GM19455 (cell line): Measurements from ENCODE around the gene ADIG.

Experiments
- ATAC-seq: cut with Tn5 transposase; IDR thresholded peaks from one replicate; pipeline ENCODE4 v1.9.1; 2021; ENCODE audit not compliant: unreplicated experiment

Gene ADIG

GRCh38 chr20:38601216-38602184 is 20.5 kb downstream of the ADIG start, which contains the start of gene ARHGAP40:
Gene ARHGAP40 (plus strand): TSS chr20:38601809.
- ATAC-seq = no peak

GRCh38 chr20:38602185-38602581 is 21.2 kb downstream of the ADIG start:
- ATAC-seq = no peak

DNA sequence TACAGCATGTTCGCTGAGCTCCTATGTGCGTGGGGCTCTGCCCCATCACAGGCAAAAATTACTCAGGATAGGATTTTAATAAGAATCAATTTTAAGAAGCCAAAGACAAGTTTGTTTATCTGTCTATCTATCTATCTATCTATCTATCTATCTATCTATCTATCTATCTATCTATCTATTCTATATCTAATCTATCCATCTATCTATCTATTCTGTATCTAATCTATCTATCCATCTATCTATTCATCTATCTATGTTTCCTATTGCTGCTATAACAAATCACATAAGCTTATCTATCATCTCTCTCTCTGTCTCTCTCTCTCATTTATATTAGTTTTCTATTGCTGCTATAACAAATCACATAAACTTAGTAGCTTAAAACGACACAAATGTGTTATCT is 22.3 kb downstream of the ADIG start:
- no peak for ATAC-seq

DNA sequence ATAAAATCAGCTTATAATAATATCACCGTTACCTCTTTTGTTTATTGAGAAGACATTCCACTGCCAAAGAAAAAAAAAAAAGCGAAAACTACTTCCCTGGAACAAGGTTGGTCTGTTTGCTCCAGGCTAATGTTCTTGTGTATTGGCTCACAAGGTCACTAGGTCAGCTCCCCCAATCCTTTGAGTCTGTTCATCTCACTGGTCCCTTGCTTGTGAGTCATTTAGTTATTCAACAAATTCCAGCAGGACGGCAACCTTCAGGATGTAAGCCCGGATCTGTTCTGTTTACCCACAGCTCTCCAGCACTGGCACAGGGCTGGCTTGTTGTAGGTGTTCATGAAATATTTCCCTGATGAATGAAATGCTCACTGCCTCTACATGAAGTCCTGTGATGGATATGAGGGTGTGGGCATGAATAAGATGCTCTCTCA is 23.9 kb downstream of the ADIG start:
- no peak for ATAC-seq

- ATAC-seq = no peak
Measured at GRCh38 chr20:38607351-38607750, 26.4 kb downstream of the ADIG start.

DNA sequence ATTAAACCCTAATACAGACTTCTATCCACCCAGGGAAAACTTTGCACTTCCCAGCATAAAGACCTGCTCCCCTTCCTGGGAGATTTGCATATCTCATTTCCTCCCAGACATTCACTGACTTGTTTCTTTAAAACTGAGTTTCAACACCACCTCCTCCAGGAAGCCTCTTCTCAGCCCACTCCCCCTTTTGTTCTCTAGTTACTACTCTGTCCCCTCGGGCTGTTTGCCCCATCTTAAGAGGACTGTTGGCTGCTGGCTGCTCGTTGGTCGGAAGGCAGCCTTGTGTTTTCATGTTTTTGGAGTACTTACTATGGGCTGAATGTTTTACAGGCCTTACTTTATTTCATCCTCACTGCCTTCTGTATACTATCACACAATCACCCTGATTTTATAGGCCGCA is 27.2 kb downstream of the ADIG start:
- no peak for ATAC-seq

DNA sequence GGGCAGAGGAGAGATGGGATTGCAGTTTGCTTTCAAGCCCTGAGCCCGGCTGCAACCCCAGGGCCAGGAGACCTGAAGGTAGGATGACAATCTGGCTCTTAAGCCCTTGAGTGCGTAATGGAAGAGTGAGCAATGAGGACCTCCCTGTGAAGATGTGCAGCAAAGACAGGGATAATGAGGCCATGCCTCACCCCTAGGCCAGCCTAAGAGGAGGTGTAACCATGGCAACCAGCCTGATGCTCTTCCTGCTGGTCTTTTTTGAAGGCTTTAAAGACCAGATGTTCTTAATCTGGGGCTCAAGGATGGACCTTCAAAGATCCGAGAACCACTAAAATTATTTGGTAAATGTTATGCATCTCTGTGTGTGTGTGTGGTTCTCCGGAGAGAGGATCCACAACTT is 28.8 kb downstream of the ADIG start:
- ATAC-seq = no peak

GRCh38 chr20:38610521-38610920 is 29.5 kb downstream of the ADIG start:
- no peak for ATAC-seq

DNA sequence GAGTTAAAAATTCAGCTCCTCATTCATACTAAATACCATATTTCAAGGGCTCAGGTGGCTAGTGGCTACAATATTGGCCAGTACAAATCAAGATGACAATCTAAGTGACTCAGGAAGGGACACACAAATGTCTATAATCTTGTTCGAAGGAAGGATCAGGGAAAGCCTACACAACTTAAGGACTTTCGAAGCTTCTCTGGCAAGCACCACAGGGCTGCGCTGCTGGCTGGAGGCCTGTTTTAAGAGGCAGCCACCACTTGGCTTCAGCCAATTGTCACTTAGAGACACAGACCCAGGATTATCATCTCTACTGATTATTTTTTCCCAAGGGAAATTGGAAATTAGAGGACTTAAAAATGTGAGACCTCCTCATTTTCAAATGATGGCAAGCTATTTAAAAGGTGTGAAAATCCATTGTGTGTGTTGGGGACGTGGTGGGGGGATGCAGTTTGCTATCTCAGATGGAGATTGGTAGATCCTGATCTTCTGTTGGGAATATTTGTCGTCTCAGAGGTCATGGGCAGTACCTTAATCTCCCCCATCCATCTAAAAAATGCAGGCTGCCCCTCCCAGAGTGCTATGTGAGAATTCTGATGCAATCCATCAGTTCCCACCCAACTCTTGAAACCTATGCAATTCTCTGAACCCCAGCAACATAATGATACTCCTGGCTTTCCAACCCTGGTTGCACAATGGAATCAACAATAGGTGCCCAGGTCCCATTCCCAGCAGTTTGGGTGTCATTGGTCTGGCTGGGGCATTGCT is 31.9 kb downstream of the ADIG start:
- ATAC-seq = no peak

- no peak for ATAC-seq
Measured at GRCh38 chr20:38615283-38615682, 34.3 kb downstream of the ADIG start.

DNA sequence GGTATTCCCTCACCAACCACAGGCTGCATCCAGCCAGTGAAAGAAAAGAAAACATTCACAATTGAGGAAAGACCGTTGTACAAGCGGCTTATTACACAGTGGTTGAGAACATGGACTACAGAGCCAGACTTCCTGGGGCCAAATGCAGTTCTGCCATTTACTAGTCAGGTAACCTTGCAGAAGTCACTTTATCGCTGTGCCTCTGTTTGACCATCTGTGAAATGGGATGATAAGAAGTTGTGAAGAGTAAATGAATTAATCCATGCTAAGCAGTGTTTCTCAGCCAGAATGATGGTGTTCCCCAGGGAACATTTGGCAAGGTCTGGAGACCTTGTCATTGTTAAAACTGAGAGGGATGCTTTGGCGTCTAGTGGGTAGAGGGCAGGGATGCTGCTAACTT is 35.5 kb downstream of the ADIG start:
- no peak for ATAC-seq

GRCh38 chr20:38617011-38617829 is 36.2 kb downstream of the ADIG start:
- no peak for ATAC-seq

GRCh38 chr20:38617830-38618196 is 36.8 kb downstream of the ADIG start:
- no peak for ATAC-seq

GRCh38 chr20:38620441-38620840 is 39.4 kb downstream of the ADIG start:
- ATAC-seq = no peak

DNA sequence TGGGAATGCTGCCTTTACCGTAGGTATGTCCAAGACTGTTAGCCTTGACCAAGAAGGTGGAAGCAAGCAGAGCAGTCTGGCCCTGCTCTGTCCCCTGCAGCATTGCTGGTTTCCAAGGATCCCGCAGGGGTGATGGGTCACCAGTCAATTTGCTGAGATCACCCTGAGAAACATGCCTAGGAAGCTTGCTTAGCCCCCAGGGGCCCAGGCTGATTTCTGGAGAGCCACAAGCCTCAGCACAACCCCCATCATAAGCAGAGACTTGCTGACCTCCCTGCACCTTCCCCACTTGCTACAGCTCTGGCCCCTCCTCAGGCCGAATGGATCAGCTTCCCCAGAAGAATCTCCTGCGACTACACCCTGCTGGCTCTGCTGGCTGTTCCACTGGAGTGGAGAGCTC is 42.1 kb downstream of the ADIG start:
- ATAC-seq = no peak

- no peak for ATAC-seq
Measured at GRCh38 chr20:38624084-38624483, 43.1 kb downstream of the ADIG start.

GRCh38 chr20:38625896-38626295 is 44.9 kb downstream of the ADIG start:
- ATAC-seq = no peak

DNA sequence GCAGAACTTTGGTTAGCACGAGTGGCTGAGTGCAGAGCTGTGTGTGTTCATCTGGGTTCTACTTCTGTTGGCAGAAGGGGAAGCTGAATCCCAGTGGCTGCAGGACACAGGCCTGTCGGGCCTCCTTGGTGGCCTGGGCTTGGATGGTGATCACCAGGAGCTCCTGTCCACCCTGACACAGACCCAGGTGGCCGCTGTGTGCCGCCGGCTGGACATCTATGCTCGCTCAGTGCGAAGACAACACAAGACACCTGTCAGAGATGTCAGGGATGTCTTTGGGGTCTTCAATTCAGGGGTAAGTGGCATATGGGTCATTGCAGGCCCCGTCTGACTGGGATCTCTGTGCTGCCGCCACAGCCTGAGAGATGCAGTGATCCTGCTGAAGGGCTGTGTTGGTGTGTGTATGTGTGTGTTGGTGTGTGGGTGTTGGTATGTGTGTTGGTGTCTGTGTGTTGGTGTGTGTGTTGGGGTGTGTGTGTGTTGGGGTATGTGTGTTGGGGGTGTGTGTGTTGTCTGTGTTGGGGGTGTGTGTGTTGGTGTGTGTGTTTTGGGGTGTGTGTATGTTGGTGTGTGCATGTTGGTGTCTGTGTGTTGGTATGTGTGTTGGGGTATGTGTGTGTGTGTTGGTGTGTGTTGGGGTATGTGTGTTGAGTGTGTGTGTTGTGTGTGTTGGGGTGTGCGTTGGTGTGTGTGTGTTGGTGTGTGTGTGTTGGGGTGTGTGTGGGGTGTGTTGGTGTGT is 46.1 kb downstream of the ADIG start:
- ATAC-seq = no peak

DNA sequence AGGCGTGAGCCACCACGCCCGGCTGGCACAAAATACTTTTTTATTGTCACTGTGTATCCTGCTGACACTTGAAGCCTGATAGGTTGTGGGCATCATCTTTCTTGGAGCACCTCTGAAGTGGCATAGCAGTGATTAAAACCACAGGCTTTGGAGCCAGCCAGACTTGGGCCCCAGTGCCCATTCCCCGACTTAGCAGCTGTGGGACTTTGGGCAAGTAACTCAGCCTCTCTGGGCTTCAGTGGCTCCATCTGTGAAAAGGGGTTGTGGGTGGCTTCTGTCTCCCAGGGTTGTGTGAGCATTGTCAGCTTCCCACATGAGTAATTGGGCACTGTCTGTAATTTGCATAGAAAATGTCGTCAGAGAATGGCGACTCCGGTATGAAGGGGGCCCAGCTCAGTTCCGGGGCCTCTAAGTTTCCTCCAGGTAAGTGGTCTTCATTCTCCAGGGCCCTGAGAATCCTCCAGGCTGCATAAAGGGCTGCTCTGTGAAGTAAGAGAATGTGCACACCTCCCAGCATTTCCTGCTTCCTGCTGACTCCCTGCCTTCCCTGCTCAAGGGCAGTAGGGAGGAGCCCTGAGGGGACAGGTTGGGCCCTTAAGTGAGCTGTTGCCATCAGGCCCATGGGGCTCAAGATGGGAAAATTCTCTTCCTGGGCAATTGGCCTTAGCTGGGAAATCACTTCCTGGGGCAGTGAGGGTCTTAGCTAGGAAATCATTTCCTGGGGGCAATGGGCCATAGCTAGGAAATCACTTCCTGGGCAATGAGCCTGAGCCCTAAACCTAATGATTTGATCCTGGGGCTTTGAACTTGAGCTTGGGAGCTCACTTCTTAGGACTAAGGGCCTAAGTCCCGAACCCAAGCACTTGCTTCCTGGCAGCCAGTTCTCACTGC is 47.8 kb downstream of the ADIG start:
- no peak for ATAC-seq

DNA sequence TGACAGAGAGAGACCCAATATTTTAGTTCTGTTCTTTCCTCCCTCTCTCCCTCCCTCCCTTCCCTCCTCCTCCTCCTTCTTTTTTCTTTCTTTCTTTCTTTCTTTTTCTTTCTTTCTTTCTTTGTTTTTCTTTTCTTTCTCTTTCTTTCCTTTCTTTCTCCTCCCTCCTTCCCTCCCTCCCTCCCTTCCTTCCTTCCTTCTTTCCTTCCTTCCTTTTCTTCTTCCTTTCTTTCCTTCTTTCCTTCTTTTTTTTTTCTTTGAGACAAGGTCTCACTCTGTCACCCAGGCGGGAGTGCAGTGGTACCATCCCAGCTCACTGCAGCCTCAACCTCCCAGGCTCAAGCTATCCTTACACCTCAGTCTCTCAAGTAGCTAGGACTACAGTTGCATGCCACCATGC is 49.0 kb downstream of the ADIG start:
- ATAC-seq = no peak
